Measurements from ENCODE around the gene SNCB. TPM values are rescaled to one million over a fixed set of nuclear protein-coding genes. Genes with fewer than 3 reads are reported as not detected.

SNCB gene
- total and polyA plus RNA-seq, 2 of the 8 experiments (the other 6 are each of a cell fraction or from before 2014, with no cell fraction given), result 4.2 to 5.9 TPM

GRCh38 chr5:176606875-176607274 lies 23.5 kb downstream of the SNCB start:
- Histone ChIP-seq H2BK120ac (replicated peaks; ENCODE audit: low read depth, low read length) (no peak overlapping the region), H4K5ac (ENCODE audit: insufficient read length, low read depth, low read length) (no peak overlapping the region), H3K27ac (ENCODE audit: low read depth, low read length) (no peak overlapping the region), H3K79me2 (ENCODE audit: control insufficient read depth in 1 of 2, insufficient read depth in 2 of 2, low read length in 2 of 2) (no peaks in the 10 kb centered on the region), H4K91ac (replicated peaks; ENCODE audit: insufficient read length, low read length) (no peak overlapping the region), H2AK5ac (ENCODE audit: low read depth, low read length) (no peak overlapping the region), H3K4me1 (replicated peaks in 1 of 4; ENCODE audit: control insufficient read depth in 3 of 4, insufficient read depth in 4 of 4, low read length in 3 of 4) (peaks cover 0 to 12% (median 5%) of the 10 kb centered on the region in 4 experiments; a peak in 5 of 7 replicates), H3K4ac (replicated peaks; ENCODE audit: insufficient read length, low read depth, low read length) (no peak overlapping the region), H3K56ac (replicated peaks; ENCODE audit: insufficient read length, low read depth, low read length) (no peak overlapping the region), H4K20me1 (replicated peaks in 1 of 2; ENCODE audit: control insufficient read depth in 1 of 2, insufficient read depth in 2 of 2, low read length in 2 of 2) (peaks cover 5 to 13% of the 10 kb centered on the region in 2 experiments), H3K9ac (replicated peaks in 1 of 4; ENCODE audit: extremely low read depth in 1 of 4, low read depth in 3 of 4, low read length in 3 of 4) (no peak overlapping the region), H2BK5ac (ENCODE audit: low read depth, low read length) (no peak overlapping the region), H3K18ac (ENCODE audit: extremely low read depth, low read length) (no peak overlapping the region), H3K36me3 (ENCODE audit: control insufficient read depth in 2 of 4, insufficient read depth in 4 of 4, low read length in 3 of 4) (no peaks in the 10 kb centered on the region), H3K4me3 (ENCODE audit: extremely low read depth in 1 of 4, insufficient read depth in 2 of 4, low read depth in 3 of 4, low read length in 4 of 4) (no peak overlapping the region), H3K14ac (ENCODE audit: insufficient read length) (no peak overlapping the region), H3K79me1 (ENCODE audit: low read depth, low read length) (no peaks in the 10 kb centered on the region), H3K27me3 (replicated peaks in 1 of 4; ENCODE audit: control insufficient read depth in 3 of 4, extremely low read depth in 1 of 4, insufficient read depth in 3 of 4, low read length in 3 of 4) (peaks cover 0 to 14% (median 10%) of the 10 kb centered on the region in 4 experiments; a peak in 5 of 7 replicates), H3K23me2 (ENCODE audit: low read depth, low read length) (peaks cover 6% of the 10 kb centered on the region), H2BK20ac (ENCODE audit: low read length) (no peak overlapping the region), H3K23ac (ENCODE audit: insufficient read length) (no peak overlapping the region), H3K9me3 (ENCODE audit: insufficient read depth in 2 of 2, low read depth in 1 of 2, low read length in 1 of 2) (no peaks in the 10 kb centered on the region), H2BK15ac (ENCODE audit: low read length) (no peak overlapping the region), H2BK12ac (ENCODE audit: low read depth, low read length) (no peak overlapping the region), H2AFZ (ENCODE audit: low read length) (no peak overlapping the region), H3K4me2 (ENCODE audit: insufficient read depth in 1 of 2, low read depth in 2 of 2, low read length in 2 of 2) (no peak overlapping the region), H4K8ac (ENCODE audit: extremely low read depth, insufficient read depth, low read length) (no peak overlapping the region)
- FAIRE-seq (no peak), DNase-seq (ENCODE audit: low read depth in 1 of 2, low spot score in 2 of 2) (no peak)
- no peak for TF ChIP-seq SUZ12 (IDR thresholded peaks at IDR 0.05; ENCODE audit: low read length)
- TF ChIP-seq KDM1A (IDR thresholded peaks at IDR 0.05; ENCODE audit: borderline replicate concordance, low read length), result peak; percentile 81; the same call in 1 of the 2 replicates
- POLR2A ChIA-PET (ENCODE audit: partially characterized antibody), result interaction anchor here (0.9 to 2.6 kb wide), 4 partner anchors 11 to 70 kb away, joined by 3 to 14 read pairs (median 3); partner anchors contain the start of gene RNF44
- WGBS, 2 experiments (ENCODE audit: extremely low coverage in 1 of 2, insufficient coverage in 1 of 2, insufficient read length in 1 of 2, insufficient replicate concordance in 2 of 2, low coverage in 1 of 2, low lambda C conversion rate in 2 of 2, missing lambda C conversion rate in 1 of 2), result 72% methylated on average over 3 of the region's 3 CpGs; no CpG with 5 or more reads in 1 of the 2 experiments
- CTCF ChIA-PET (ENCODE audit: partially characterized antibody), result interaction anchor here (0.6 to 6.0 kb wide), 9 partner anchors 10 to 83 kb away, joined by 3 to 37 read pairs (median 5); no protein-coding TSS in a partner anchor
